ENCODE data around the gene SRCIN1. TPM values are rescaled to one million over a fixed set of nuclear protein-coding genes. Genes with fewer than 3 reads are reported as not detected.

SRCIN1 gene
- total RNA-seq, 1 donor from 2014 or later, result not detected

- no peak overlapping the region for H3K27ac ChIP-seq
- intact Hi-C loops (cut with DNase I), result no loop called here
- no peaks in the 10 kb centered on the region for H3K36me3 ChIP-seq
- TF ChIP-seq, protein P1, sequence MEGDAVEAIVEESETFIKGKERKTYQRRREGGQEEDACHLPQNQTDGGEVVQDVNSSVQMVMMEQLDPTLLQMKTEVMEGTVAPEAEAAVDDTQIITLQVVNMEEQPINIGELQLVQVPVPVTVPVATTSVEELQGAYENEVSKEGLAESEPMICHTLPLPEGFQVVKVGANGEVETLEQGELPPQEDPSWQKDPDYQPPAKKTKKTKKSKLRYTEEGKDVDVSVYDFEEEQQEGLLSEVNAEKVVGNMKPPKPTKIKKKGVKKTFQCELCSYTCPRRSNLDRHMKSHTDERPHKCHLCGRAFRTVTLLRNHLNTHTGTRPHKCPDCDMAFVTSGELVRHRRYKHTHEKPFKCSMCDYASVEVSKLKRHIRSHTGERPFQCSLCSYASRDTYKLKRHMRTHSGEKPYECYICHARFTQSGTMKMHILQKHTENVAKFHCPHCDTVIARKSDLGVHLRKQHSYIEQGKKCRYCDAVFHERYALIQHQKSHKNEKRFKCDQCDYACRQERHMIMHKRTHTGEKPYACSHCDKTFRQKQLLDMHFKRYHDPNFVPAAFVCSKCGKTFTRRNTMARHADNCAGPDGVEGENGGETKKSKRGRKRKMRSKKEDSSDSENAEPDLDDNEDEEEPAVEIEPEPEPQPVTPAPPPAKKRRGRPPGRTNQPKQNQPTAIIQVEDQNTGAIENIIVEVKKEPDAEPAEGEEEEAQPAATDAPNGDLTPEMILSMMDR (IDR thresholded peaks at IDR 0.05), result no peak
- H3K27me3 ChIP-seq, result peaks cover 29% of the 10 kb centered on the region
- H3K9me3 ChIP-seq, result peaks cover 0 to 4% of the 10 kb centered on the region in 2 donors
- no peak for DNase-seq (ENCODE audit: low spot score in 2 of 2)
- peak overlapping the region; percentile 60 to 74 for H3K4me3 ChIP-seq
- H3K4me1 ChIP-seq, result peaks cover 0 to 15% of the 10 kb centered on the region in 2 donors
These were observed 1.2 kb upstream of the SRCIN1 start for GRCh38 chr17:38606646-38607611.

DNA sequence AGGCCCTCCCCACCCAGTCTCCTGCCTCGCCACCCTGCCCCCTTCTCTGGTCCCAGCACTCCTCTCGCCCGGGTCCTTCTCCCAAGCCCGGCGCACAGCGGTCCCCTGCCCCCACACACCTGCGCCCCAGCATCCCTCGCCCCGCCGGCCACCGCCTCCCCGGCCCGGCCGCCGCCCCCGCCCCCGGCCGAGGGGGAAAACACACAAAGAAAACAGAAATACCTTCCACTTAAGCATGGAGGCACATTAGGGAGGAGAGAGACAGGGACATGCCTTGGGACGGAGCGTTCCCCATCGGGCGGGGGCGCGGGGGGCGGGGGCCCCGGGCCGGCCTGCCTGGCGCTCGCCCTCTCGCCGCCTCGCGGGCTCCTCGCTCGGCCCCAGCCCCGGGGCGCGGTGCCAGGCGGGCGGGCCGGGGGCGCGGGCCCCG is 326 bp downstream of the SRCIN1 start:
- no peaks in the 10 kb centered on the region for H3K36me3 ChIP-seq
- DNase-seq (ENCODE audit: low spot score in 2 of 2), result no peak
- peaks cover 29% of the 10 kb centered on the region for H3K27me3 ChIP-seq
- H3K9me3 ChIP-seq, result no peaks in the 10 kb centered on the region
- peak overlapping the region; percentile 60 to 74 for H3K4me3 ChIP-seq
- TF ChIP-seq, protein P1 (IDR thresholded peaks at IDR 0.05), result no peak
- peaks cover 0 to 18% of the 10 kb centered on the region in 2 donors for H3K4me1 ChIP-seq
- intact Hi-C loops (cut with DNase I), result no loop called here
- no peak overlapping the region for H3K27ac ChIP-seq

DNA sequence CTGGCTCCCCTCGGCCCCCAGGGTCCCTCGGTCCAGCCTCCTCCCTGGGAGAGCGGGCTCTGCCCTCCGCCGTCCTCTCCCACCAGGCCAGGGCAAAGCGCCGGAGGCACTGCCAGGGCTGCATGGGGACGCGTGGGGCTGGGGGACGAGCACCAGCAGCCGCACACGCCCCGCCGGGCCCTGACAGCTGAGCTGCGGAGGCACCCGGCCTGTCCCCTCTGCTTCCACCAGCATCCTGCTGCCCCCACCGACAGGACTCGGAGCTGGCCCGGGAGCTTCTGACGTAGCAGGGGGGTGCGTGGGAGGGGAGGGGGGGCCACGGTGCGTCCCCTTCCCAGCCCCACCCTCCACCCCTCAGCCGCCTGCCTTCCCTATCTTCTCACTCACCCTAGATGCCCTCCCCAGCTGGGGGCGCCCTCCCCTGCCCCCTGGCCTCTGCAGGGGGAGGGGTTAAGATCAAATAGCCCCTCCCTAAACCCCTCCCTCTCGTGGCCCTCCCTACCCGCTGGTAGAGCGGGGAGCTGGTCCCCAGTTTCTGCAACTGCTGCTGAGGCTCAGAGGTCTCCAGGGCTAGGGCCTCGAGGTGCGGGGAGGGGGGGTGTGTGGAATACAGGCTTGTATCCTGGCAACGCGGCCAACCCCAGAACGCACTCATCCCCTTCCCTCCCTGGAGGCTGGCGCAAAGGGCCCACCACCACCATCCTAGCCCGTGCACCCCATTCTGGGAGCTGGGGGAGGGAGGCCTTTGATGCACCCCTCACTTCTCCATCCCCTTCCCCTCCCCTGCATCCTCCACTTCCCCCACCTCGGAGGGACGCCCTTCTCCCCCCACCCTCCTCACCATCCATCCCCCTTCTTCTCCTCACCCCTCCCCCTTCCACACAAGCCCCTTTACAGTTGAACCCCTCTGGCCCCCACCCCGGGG is 1.0 kb downstream of the SRCIN1 start:
- H3K9me3 ChIP-seq, result no peaks in the 10 kb centered on the region
- H3K27me3 ChIP-seq, result peaks cover 28% of the 10 kb centered on the region
- intact Hi-C loops (cut with DNase I), result no loop called here
- no peak for DNase-seq (ENCODE audit: low spot score in 2 of 2)
- no peak overlapping the region for H3K27ac ChIP-seq
- no peaks in the 10 kb centered on the region for H3K36me3 ChIP-seq
- peak overlapping the region; percentile 60 to 74 for H3K4me3 ChIP-seq
- TF ChIP-seq, protein P1 (IDR thresholded peaks at IDR 0.05), result no peak
- H3K4me1 ChIP-seq, result peaks cover 0 to 18% of the 10 kb centered on the region in 2 donors

DNA sequence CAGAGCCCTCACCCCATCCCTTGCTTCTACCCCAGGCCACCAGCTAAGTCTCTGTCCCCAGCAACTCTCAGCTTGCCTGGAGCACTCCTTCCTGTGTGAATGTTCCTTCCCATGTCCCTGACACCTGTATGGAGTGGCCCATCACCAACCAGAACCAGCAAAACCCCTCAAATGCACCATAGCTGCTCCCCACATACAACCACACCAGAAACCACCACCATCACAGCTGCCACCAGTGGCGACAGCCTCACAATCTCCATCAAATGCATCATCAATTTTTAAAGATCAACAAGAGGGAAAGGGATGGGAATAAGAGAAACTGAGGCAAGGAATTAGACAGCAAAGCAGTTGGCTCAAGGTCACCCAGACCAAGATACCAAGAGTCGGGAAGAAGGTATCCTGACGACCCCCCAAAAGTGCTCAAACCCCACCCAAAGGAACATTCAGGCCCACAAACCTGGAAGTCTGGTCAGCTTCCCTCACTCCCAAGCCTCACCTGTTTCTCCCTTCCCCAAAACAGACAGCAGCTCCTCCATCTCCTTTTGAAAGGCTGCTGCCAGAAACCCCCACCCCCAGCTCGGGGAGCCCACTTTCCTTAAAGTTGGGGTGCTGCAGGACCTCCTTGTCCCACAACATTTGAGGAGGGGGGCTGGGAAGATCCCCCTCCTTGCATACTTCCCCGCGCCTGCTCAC is 1.8 kb downstream of the SRCIN1 start:
- H3K4me1 ChIP-seq, result peaks cover 0 to 18% of the 10 kb centered on the region in 2 donors
- intact Hi-C loops (cut with DNase I), result no loop called here
- TF ChIP-seq, protein P1 (IDR thresholded peaks at IDR 0.05), result no peak
- no peak for DNase-seq (ENCODE audit: low spot score in 2 of 2)
- no peaks in the 10 kb centered on the region for H3K9me3 ChIP-seq
- no peak overlapping the region for H3K27ac ChIP-seq
- no peak overlapping the region for H3K4me3 ChIP-seq
- no peaks in the 10 kb centered on the region for H3K36me3 ChIP-seq
- H3K27me3 ChIP-seq, result peaks cover 20% of the 10 kb centered on the region
